ENCODE results near the gene ZNF189.

The ZNF189 gene

DNA sequence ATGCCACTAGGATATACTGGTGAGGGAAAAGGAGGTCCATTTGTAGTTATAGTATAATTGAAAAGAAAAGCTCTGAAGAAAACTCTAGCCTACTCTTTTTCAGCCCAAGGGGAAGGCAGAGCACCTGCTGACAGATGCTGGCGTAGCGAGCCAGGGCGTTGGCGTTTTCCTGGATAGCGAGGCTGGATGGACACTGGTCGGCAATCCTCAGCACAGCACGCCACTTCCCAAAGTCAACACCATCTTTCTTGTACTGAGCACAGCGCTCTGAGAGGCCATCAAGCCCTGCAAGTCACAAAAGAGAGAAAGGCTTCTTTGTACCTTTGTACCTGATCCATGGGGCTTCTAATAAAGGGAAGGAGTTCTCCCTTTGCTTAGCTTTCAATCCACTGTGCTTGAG lies 28.7 kb downstream of the ZNF189 start:
- Histone ChIP-seq H3K27me3 (ENCODE audit: insufficient read depth, low read depth, severe bottlenecking) (no peaks in the 10 kb centered on the region), H3K27ac (no peak overlapping the region), H3K9me3 (ENCODE audit: severe bottlenecking) (no peaks in the 10 kb centered on the region), H3K4me3 (ENCODE audit: low read depth, low read length) (no peak overlapping the region), H3K36me3 (no peaks in the 10 kb centered on the region)
- TF ChIP-seq, protein P1, sequence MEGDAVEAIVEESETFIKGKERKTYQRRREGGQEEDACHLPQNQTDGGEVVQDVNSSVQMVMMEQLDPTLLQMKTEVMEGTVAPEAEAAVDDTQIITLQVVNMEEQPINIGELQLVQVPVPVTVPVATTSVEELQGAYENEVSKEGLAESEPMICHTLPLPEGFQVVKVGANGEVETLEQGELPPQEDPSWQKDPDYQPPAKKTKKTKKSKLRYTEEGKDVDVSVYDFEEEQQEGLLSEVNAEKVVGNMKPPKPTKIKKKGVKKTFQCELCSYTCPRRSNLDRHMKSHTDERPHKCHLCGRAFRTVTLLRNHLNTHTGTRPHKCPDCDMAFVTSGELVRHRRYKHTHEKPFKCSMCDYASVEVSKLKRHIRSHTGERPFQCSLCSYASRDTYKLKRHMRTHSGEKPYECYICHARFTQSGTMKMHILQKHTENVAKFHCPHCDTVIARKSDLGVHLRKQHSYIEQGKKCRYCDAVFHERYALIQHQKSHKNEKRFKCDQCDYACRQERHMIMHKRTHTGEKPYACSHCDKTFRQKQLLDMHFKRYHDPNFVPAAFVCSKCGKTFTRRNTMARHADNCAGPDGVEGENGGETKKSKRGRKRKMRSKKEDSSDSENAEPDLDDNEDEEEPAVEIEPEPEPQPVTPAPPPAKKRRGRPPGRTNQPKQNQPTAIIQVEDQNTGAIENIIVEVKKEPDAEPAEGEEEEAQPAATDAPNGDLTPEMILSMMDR (IDR thresholded peaks at IDR 0.05; ENCODE audit: low read depth, low read length), result no peak
- no peak for DNase-seq

DNA sequence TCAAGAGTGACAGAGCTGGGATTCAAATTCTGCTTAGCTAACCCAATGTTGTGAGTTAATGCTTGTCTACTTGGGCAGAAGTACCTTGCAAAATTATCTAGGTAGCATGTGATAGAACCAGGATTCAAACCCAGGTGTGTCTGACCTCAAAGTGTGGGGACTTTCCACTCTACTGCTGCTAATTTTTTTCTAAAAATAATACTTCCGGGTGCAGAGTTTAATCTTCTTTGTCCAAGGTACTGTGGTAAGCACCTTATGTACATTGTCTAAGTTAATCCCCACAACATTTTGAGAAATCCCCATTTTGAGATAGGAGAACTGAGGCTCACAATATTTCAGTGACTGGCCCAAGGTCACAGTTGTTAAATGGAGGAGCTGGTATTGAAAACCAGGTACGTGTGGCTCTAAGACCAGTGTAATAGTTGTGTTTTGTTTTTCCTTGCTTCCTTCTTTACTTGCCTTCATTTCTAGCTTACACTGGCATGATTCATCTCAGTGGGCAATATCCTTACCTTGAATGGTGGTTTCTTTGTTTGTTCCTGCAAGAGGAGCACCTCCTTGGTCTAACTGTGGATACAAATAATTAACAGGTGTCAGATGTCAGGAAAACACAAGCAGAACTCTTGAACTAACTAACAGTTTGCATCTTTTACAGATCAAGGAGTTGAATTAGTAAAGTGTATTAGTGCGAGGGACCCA lies 29.5 kb downstream of the ZNF189 start:
- Histone ChIP-seq H3K27ac (no peak overlapping the region), H3K36me3 (no peaks in the 10 kb centered on the region), H3K4me3 (ENCODE audit: low read depth, low read length) (no peak overlapping the region), H3K27me3 (ENCODE audit: insufficient read depth, low read depth, severe bottlenecking) (no peaks in the 10 kb centered on the region), H3K9me3 (ENCODE audit: severe bottlenecking) (no peaks in the 10 kb centered on the region)
- no peak for DNase-seq
- TF ChIP-seq, protein P1 (IDR thresholded peaks at IDR 0.05; ENCODE audit: low read depth, low read length), result no peak

DNA sequence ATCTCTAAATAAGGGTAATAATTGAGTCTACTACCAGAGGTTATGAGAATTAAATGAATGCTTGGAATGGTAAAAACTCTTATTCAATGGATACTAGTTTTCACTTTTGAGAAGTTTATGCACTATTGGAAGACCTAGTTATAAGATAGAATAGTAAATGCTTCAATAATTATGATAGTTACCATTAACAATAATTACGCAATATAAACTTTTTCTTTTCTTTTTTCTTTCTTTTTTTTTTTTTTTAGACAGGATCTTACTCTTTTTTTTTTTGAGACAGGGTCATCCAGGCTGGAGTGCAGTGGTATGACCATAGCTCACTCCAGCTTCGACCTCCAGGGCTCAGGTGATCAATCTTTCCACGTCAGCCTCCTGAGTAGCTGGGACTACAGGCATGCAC lies 30.3 kb downstream of the ZNF189 start:
- Histone ChIP-seq H3K27ac (no peak overlapping the region), H3K36me3 (no peaks in the 10 kb centered on the region), H3K27me3 (ENCODE audit: insufficient read depth, low read depth, severe bottlenecking) (no peaks in the 10 kb centered on the region), H3K4me3 (ENCODE audit: low read depth, low read length) (no peak overlapping the region), H3K9me3 (ENCODE audit: severe bottlenecking) (no peaks in the 10 kb centered on the region)
- no peak for DNase-seq
- TF ChIP-seq, protein P1 (IDR thresholded peaks at IDR 0.05; ENCODE audit: low read depth, low read length), result no peak

DNA sequence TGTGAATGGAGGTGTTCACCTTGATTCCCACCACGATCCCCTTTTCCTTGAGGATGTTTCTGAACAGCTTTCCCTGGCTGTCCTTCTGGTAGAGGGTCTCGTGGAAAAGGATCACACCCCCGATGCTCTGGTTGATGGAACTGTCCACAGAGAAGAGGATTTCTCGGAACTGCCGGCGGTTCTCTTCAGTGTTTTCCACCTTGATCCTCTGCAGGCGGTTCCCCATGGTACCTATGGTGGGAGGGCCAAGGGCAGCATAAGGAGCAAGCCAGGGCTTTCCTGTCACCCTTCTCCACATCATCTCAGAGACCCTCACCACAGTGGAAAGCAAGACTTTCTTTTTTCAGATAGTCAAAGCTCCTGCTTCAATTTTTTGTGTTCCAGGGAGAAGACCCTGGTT lies 31.1 kb downstream of the ZNF189 start:
- Histone ChIP-seq H3K4me3 (ENCODE audit: low read depth, low read length) (no peak overlapping the region), H3K27me3 (ENCODE audit: insufficient read depth, low read depth, severe bottlenecking) (no peaks in the 10 kb centered on the region), H3K36me3 (no peaks in the 10 kb centered on the region), H3K9me3 (ENCODE audit: severe bottlenecking) (no peaks in the 10 kb centered on the region), H3K27ac (no peak overlapping the region)
- DNase-seq, result no peak
- TF ChIP-seq, protein P1 (IDR thresholded peaks at IDR 0.05; ENCODE audit: low read depth, low read length), result no peak

DNA sequence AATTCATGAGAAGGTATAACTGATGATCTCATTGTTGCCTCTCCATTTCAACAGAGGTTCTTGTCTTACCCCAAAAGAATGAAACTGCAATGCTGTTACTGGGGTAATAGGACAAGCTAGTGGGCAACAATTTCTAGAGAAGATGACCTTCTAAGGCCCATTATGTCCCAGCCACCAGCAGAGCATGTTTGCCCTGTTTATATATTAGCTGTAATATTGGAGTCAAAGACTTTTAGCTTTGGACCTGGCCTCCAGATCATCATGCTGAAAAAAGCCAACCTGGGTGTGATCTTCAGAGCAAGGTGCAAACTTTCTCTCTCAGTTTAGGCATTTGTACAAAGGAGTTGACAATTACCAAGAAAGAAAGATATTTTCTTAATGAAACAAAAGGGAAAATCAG lies 33.5 kb downstream of the ZNF189 start:
- Histone ChIP-seq H3K4me3 (ENCODE audit: low read depth, low read length) (no peak overlapping the region), H3K27ac (no peak overlapping the region), H3K36me3 (no peaks in the 10 kb centered on the region), H3K9me3 (ENCODE audit: severe bottlenecking) (no peaks in the 10 kb centered on the region), H3K27me3 (ENCODE audit: insufficient read depth, low read depth, severe bottlenecking) (no peaks in the 10 kb centered on the region)
- DNase-seq, result no peak
- TF ChIP-seq, protein P1 (IDR thresholded peaks at IDR 0.05; ENCODE audit: low read depth, low read length), result no peak

DNA sequence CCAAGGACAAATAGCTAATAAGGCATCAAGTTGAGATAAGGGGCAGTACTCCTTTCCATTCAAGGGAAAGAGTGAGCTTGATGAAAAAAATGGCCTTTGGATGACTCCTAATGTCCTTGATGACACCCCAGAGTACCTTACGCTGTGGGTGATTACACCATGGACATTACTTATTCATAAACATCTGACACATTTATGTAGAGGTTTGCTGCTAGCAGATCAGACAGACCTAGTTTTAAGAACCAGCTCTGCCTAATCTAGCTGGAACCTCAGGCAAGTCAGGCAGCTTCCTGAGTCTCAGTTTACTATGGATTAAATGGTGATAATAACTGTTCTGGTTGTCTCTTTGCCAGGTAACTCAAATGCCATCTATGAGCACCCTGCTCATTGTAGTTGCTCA lies 34.1 kb downstream of the ZNF189 start:
- no peak overlapping the region for H3K27ac ChIP-seq
- H3K4me3 ChIP-seq (ENCODE audit: low read depth, low read length), result no peak overlapping the region
- no peaks in the 10 kb centered on the region for H3K36me3 ChIP-seq
- no peaks in the 10 kb centered on the region for H3K9me3 ChIP-seq (ENCODE audit: severe bottlenecking)
- TF ChIP-seq, protein P1 (IDR thresholded peaks at IDR 0.05; ENCODE audit: low read depth, low read length), result no peak
- DNase-seq, result no peak
- H3K27me3 ChIP-seq (ENCODE audit: insufficient read depth, low read depth, severe bottlenecking), result no peaks in the 10 kb centered on the region
